ENCODE results near the gene KANK2. TPM values are rescaled to one million over a fixed set of nuclear protein-coding genes. Genes with fewer than 3 reads are reported as not detected.
A peak's percentile ranks its signal among the peaks of the same experiment; 100 is the strongest.

Gene KANK2
- total and polyA plus RNA-seq, 2 of the 13 experiments (the other 11 are each of a cell fraction or from before 2014, with no cell fraction given): 5.7 to 12.9 TPM

- Histone ChIP-seq H3K36me3 (replicated peaks in 1 of 2; ENCODE audit: control insufficient read depth in 1 of 2, insufficient read depth in 2 of 2, low read length in 2 of 2) (peaks cover 2 to 14% of the 10 kb centered on the region in 2 experiments; a peak in 1 of 5 replicates), H3K9me3 (ENCODE audit: low read length) (no peaks in the 10 kb centered on the region), H3K79me2 (ENCODE audit: insufficient read depth, low read length) (no peaks in the 10 kb centered on the region), H3K9ac (ENCODE audit: insufficient read depth, low read depth, low read length) (peak overlapping the region; percentile 51), H3K27ac (ENCODE audit: extremely low read length, insufficient read depth, low read length) (peak overlapping the region; percentile 49), H3K4me1 (ENCODE audit: insufficient read depth, low read length) (peaks cover 18% of the 10 kb centered on the region), H4K20me1 (ENCODE audit: insufficient read depth, low read length) (no peaks in the 10 kb centered on the region), H3K4me2 (ENCODE audit: low read depth, low read length) (peak overlapping the region; percentile 96), H2AFZ (ENCODE audit: low read length) (no peak overlapping the region), H3K27me3 (ENCODE audit: control insufficient read depth in 1 of 2, insufficient read depth in 2 of 2, low read length in 2 of 2) (no peaks in the 10 kb centered on the region; a peak in 1 of 5 replicates), H3K4me3 (replicated peaks in 1 of 3; ENCODE audit: insufficient read depth in 1 of 3, low read depth in 2 of 3, low read length in 3 of 3) (peak overlapping the region; percentile 72 to 89 (median 83); a peak in 4 of 6 replicates)
- intact Hi-C loops (cut with micrococcal nuclease; ENCODE audit: unreplicated experiment): no loop called here
- ChIA-PET POLR2A (interaction anchor here (0.9 to 1.7 kb wide), 5 partner anchors 38 to 69 kb away, joined by 3 to 21 read pairs (median 5); no protein-coding TSS in a partner anchor), CTCF (ENCODE audit: low intra/inter-chr PET ratio, low total read pairs) (no interaction called here)
- FAIRE-seq: no peak
- WGBS (ENCODE audit: low lambda C conversion rate): 87% methylated on average over 7 of the region's 7 CpGs
- no TSS peak for BruUV-seq (replicated peaks)
- TF ChIP-seq REXO4 (CRISPR knock-in tag; IDR thresholded peaks at IDR 0.05; ENCODE audit: borderline replicate concordance): no peak
- peak; percentile 21; the same call in 1 of the 2 replicates for TF ChIP-seq CCDC6 (CRISPR knock-in tag; IDR thresholded peaks at IDR 0.05)
- TF ChIP-seq PRMT3 (CRISPR knock-in tag; IDR thresholded peaks at IDR 0.05; ENCODE audit: borderline replicate concordance, low read depth): 0 out of 2 replicates have a peak, but pooled peaks have one; percentile 53
- peak; percentile 6; the same call in 1 of the 2 replicates for TF ChIP-seq ZNF121 (CRISPR knock-in tag; IDR thresholded peaks at IDR 0.05)
- TF ChIP-seq DMAP1 (CRISPR knock-in tag; IDR thresholded peaks at IDR 0.05): 0 out of 2 replicates have a peak, but pooled peaks have one; percentile 6
- no peak for DNase-seq (ENCODE audit: low spot score)
- in situ Hi-C loops (cut with HindIII; ENCODE audit: extremely low pct_ligation_motif_present, low pct_unique_long_range_greater_than_20kb): loop anchor here (5.0 kb wide), 1 partner anchor 41 kb away; the partner anchor contains the start of gene SPC24
- no peak for ATAC-seq
Observed at GRCh38 chr19:11198175-11198534, 810 bp upstream of the KANK2 start.

DNA sequence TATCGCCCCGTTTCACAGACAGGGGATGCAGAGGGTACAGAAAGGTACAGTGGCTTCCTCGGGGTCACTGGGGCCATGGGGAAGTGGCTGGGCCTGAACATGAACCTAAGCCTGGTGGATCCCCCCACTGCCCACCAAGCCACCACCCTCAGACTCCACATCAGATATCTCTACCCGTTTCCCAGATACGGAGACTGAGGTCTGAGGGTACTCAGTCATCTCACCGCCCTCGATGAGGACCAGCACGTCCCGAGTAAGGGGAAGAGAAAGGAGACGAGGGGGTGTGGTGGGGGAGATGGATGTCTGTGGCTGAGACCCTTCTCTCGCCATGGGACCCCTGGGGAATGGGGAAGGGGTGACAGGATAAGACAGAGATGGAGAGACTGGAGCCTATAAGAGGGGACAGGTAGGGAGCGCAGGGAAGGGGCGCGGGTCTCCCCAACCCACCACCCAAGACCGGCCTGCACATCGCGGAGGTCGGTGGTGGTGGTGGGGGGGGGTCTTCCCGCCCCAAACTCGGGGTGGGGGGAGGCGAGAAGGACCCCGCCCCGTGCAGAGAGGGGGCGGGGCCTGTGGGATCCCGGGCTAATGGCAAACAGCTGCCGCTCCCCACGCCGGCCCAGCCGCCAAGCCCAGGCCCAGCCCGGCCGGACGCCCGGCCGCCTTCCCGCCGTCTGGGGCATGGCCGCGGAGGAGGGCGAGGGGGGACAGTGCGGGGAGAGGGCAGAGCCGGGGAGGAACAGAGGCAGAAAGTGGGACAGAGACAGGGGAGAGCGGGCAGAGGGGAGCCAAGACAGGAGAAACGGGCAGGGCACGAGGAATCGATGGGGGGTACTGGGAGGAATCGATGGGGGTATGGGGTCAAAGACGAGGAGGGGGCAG, 698 bp downstream of the KANK2 start:
- Histone ChIP-seq H3K4me3 (replicated peaks in 1 of 3; ENCODE audit: insufficient read depth in 1 of 3, low read depth in 2 of 3, low read length in 3 of 3) (peak overlapping the region; percentile 72 to 89 (median 83)), H4K20me1 (ENCODE audit: insufficient read depth, low read length) (no peaks in the 10 kb centered on the region), H3K4me1 (ENCODE audit: insufficient read depth, low read length) (peaks cover 21% of the 10 kb centered on the region), H3K27me3 (ENCODE audit: control insufficient read depth in 1 of 2, insufficient read depth in 2 of 2, low read length in 2 of 2) (no peaks in the 10 kb centered on the region; a peak in 1 of 5 replicates), H3K36me3 (replicated peaks in 1 of 2; ENCODE audit: control insufficient read depth in 1 of 2, insufficient read depth in 2 of 2, low read length in 2 of 2) (peaks cover 0 to 14% of the 10 kb centered on the region in 2 experiments; a peak in 1 of 5 replicates), H3K9me3 (ENCODE audit: low read length) (no peaks in the 10 kb centered on the region), H2AFZ (ENCODE audit: low read length) (no peak overlapping the region), H3K27ac (ENCODE audit: extremely low read length, insufficient read depth, low read length) (peak overlapping the region; percentile 48), H3K79me2 (ENCODE audit: insufficient read depth, low read length) (no peaks in the 10 kb centered on the region), H3K4me2 (ENCODE audit: low read depth, low read length) (peak overlapping the region; percentile 96), H3K9ac (ENCODE audit: insufficient read depth, low read depth, low read length) (peak overlapping the region; percentile 79)
- peak; percentile 23 for ATAC-seq
- CTCF ChIA-PET (ENCODE audit: low intra/inter-chr PET ratio, low total read pairs): no interaction called here
- intact Hi-C loops (cut with micrococcal nuclease; ENCODE audit: unreplicated experiment) (no loop called here), in situ Hi-C loops (cut with HindIII; ENCODE audit: extremely low pct_ligation_motif_present, low pct_unique_long_range_greater_than_20kb) (loop anchor here (5.0 kb wide), 1 partner anchor 39 kb away; the partner anchor contains the start of gene SPC24)
- no peak for FAIRE-seq
- DNase-seq (ENCODE audit: low spot score): no peak
- no TSS peak for BruUV-seq (replicated peaks)
- 31% methylated on average over 36 of the region's 47 CpGs for WGBS (ENCODE audit: low lambda C conversion rate)
- POLR2A ChIA-PET: interaction anchor here (0.6 to 1.8 kb wide), 3 partner anchors 53 to 67 kb away, joined by 3 to 5 read pairs (median 4); no protein-coding TSS in a partner anchor
- peak; percentile 5 for TF ChIP-seq HNRNPLL (IDR thresholded peaks at IDR 0.05; ENCODE audit: low read depth, low read length, poor library complexity, severe bottlenecking)
- no peak for TF ChIP-seq CAMTA2 (CRISPR knock-in tag; IDR thresholded peaks at IDR 0.05; ENCODE audit: borderline replicate concordance)
- TF ChIP-seq ATAD3A (CRISPR knock-in tag; IDR thresholded peaks at IDR 0.05): no peak
- no peak for TF ChIP-seq ZNF225 (CRISPR knock-in tag; IDR thresholded peaks at IDR 0.05)
- TF ChIP-seq ZNF639 (CRISPR knock-in tag; conservative IDR thresholded peaks at IDR 0.05): 0 out of 2 replicates have a peak, but pooled peaks have one; percentile 10
- TF ChIP-seq MYPOP (CRISPR knock-in tag; IDR thresholded peaks at IDR 0.05): no peak
- TF ChIP-seq MXI1 (IDR thresholded peaks at IDR 0.05; ENCODE audit: borderline replicate concordance, low read depth, low read length): 0 out of 3 replicates have a peak, but pooled peaks have one; percentile 21
- TF ChIP-seq ZFP62 (CRISPR knock-in tag; IDR thresholded peaks at IDR 0.05): no peak
- TF ChIP-seq ZNF224 (CRISPR knock-in tag; IDR thresholded peaks at IDR 0.05): no peak

Data from HepG2 (cell line).